Measurements from ENCODE around the gene JAKMIP3.
"Not testable (repeated sequence)": the region's sequence is repeated elsewhere in the genome, so short reads cannot be mapped to it uniquely, and the experiment has no call there.

The JAKMIP3 gene

DNA sequence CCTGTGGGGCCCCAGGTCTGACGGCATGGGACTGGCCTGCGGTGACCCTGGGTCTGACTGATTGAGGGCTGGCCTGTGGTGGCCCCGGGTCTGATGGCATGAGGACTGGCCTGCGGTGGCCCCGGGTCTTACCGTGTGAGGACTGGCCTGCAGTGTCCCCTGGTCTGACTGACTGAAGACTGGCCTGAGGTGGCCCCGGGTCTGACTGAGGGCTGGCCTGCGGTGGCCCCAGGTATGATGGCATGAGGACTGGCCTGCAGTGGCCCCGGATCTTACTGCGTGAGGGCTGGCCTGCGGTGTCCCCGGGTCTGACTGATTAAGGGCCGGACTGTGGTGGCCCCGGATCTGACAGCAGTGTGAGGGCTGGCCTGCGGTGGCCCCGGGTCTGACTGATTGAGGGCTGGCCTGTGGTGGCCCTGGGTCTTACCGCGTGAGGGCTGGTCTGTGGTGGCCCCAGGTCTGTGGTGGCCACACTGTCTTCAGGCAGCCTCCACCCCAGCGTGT lies 10.9 kb downstream of the JAKMIP3 start:
- H3K9me3 ChIP-seq (ENCODE audit: insufficient read depth, low read length), result no peaks in the 10 kb centered on the region
- H3K9ac ChIP-seq (ENCODE audit: low read length), result no peak overlapping the region
- no peak overlapping the region for H3K4me2 ChIP-seq (ENCODE audit: low read depth, low read length, poor library complexity, severe bottlenecking)
- no peaks in the 10 kb centered on the region for H4K20me1 ChIP-seq (ENCODE audit: low read depth, low read length)
- H3K27me3 ChIP-seq (ENCODE audit: low read length), result no peaks in the 10 kb centered on the region
- no peaks in the 10 kb centered on the region for H3K9me2 ChIP-seq (replicated peaks; ENCODE audit: insufficient read depth, low read length)
- no peak overlapping the region for H3K27ac ChIP-seq (ENCODE audit: low read depth, low read length)
- H3K36me3 ChIP-seq (ENCODE audit: low read length), result no peaks in the 10 kb centered on the region
- no peaks in the 10 kb centered on the region for H3K79me2 ChIP-seq (ENCODE audit: insufficient read depth, low read length)
- no peaks in the 10 kb centered on the region for H3F3A ChIP-seq (ENCODE audit: insufficient read depth)
- H2AFZ ChIP-seq (ENCODE audit: low read depth, low read length, severe bottlenecking), result no peak overlapping the region
- no peak for TF ChIP-seq EZH2phosphoT487 (conservative IDR thresholded peaks at IDR 0.05; ENCODE audit: low read length)
- TF ChIP-seq, protein P1, sequence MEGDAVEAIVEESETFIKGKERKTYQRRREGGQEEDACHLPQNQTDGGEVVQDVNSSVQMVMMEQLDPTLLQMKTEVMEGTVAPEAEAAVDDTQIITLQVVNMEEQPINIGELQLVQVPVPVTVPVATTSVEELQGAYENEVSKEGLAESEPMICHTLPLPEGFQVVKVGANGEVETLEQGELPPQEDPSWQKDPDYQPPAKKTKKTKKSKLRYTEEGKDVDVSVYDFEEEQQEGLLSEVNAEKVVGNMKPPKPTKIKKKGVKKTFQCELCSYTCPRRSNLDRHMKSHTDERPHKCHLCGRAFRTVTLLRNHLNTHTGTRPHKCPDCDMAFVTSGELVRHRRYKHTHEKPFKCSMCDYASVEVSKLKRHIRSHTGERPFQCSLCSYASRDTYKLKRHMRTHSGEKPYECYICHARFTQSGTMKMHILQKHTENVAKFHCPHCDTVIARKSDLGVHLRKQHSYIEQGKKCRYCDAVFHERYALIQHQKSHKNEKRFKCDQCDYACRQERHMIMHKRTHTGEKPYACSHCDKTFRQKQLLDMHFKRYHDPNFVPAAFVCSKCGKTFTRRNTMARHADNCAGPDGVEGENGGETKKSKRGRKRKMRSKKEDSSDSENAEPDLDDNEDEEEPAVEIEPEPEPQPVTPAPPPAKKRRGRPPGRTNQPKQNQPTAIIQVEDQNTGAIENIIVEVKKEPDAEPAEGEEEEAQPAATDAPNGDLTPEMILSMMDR (IDR thresholded peaks at IDR 0.05; ENCODE audit: insufficient read depth, low read length, poor library complexity, severe bottlenecking), result no peak
- no peak overlapping the region for H3K4me3 ChIP-seq (ENCODE audit: insufficient read depth, low read length, poor library complexity, severe bottlenecking)

DNA sequence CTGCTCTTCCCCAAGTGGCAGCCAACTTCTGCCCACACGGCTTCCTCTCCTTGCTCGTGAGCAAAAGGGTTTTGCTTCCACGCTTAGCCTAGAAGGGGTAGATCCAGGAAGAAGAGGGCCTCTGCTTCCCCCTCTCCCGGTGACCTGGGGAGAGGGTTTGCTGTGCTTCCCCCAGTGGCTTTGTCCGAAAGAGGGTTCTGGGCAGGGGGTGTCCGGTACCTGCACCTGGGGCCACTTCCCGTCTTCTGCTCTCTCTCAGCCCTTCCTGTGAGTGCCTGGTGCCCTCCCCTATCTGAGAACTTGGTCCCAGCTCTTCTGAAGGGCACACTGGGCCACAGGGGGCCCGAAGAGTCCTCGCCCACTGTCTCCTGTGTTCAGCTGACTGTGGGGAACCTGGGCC lies 11.3 kb downstream of the JAKMIP3 start:
- TF ChIP-seq EZH2phosphoT487 (conservative IDR thresholded peaks at IDR 0.05; ENCODE audit: low read length), result no peak
- Histone ChIP-seq H3F3A (ENCODE audit: insufficient read depth) (no peaks in the 10 kb centered on the region), H3K27ac (ENCODE audit: low read depth, low read length) (no peak overlapping the region), H3K27me3 (ENCODE audit: low read length) (no peaks in the 10 kb centered on the region), H3K79me2 (ENCODE audit: insufficient read depth, low read length) (no peaks in the 10 kb centered on the region), H4K20me1 (ENCODE audit: low read depth, low read length) (no peaks in the 10 kb centered on the region), H2AFZ (ENCODE audit: low read depth, low read length, severe bottlenecking) (no peak overlapping the region), H3K9ac (ENCODE audit: low read length) (no peak overlapping the region), H3K4me3 (ENCODE audit: insufficient read depth, low read length, poor library complexity, severe bottlenecking) (no peak overlapping the region), H3K4me2 (ENCODE audit: low read depth, low read length, poor library complexity, severe bottlenecking) (no peak overlapping the region), H3K9me2 (replicated peaks; ENCODE audit: insufficient read depth, low read length) (no peaks in the 10 kb centered on the region), H3K9me3 (ENCODE audit: insufficient read depth, low read length) (no peaks in the 10 kb centered on the region), H3K36me3 (ENCODE audit: low read length) (no peaks in the 10 kb centered on the region)

- Histone ChIP-seq H4K20me1 (ENCODE audit: low read depth, low read length) (no peaks in the 10 kb centered on the region), H3K4me3 (ENCODE audit: insufficient read depth, low read length, poor library complexity, severe bottlenecking) (no peak overlapping the region), H3K9me2 (replicated peaks; ENCODE audit: insufficient read depth, low read length) (no peaks in the 10 kb centered on the region), H3K27ac (ENCODE audit: low read depth, low read length) (no peak overlapping the region), H3F3A (ENCODE audit: insufficient read depth) (no peaks in the 10 kb centered on the region), H3K79me2 (ENCODE audit: insufficient read depth, low read length) (no peaks in the 10 kb centered on the region), H2AFZ (ENCODE audit: low read depth, low read length, severe bottlenecking) (no peak overlapping the region), H3K36me3 (ENCODE audit: low read length) (no peaks in the 10 kb centered on the region), H3K9me3 (ENCODE audit: insufficient read depth, low read length) (no peaks in the 10 kb centered on the region), H3K9ac (ENCODE audit: low read length) (no peak overlapping the region), H3K27me3 (ENCODE audit: low read length) (no peaks in the 10 kb centered on the region), H3K4me2 (ENCODE audit: low read depth, low read length, poor library complexity, severe bottlenecking) (no peak overlapping the region)
- no peak for TF ChIP-seq EZH2phosphoT487 (conservative IDR thresholded peaks at IDR 0.05; ENCODE audit: low read length)
- TF ChIP-seq, protein P1 (IDR thresholded peaks at IDR 0.05; ENCODE audit: insufficient read depth, low read length, poor library complexity, severe bottlenecking), result no peak
Measured at GRCh38 chr10:132078746-132079345, 13.1 kb downstream of the JAKMIP3 start.

- H3K4me3 ChIP-seq (ENCODE audit: insufficient read depth, low read length, poor library complexity, severe bottlenecking); H3K9me2 ChIP-seq (replicated peaks; ENCODE audit: insufficient read depth, low read length); H3K27ac ChIP-seq (ENCODE audit: low read depth, low read length); H3K79me2 ChIP-seq (ENCODE audit: insufficient read depth, low read length); H4K20me1 ChIP-seq (ENCODE audit: low read depth, low read length); H3K9ac ChIP-seq (ENCODE audit: low read length); H3K27me3 ChIP-seq (ENCODE audit: low read length); H2AFZ ChIP-seq (ENCODE audit: low read depth, low read length, severe bottlenecking); H3F3A ChIP-seq (ENCODE audit: insufficient read depth); H3K4me2 ChIP-seq (ENCODE audit: low read depth, low read length, poor library complexity, severe bottlenecking); H3K9me3 ChIP-seq (ENCODE audit: insufficient read depth, low read length); H3K36me3 ChIP-seq (ENCODE audit: low read length): not testable (repeated sequence)
Measured at GRCh38 chr10:132084384-132084783, 18.6 kb downstream of the JAKMIP3 start.

- not testable (repeated sequence) for H3K4me2 ChIP-seq (ENCODE audit: low read depth, low read length, poor library complexity, severe bottlenecking); H3K36me3 ChIP-seq (ENCODE audit: low read length); H3K9me2 ChIP-seq (replicated peaks; ENCODE audit: insufficient read depth, low read length); H4K20me1 ChIP-seq (ENCODE audit: low read depth, low read length); H3F3A ChIP-seq (ENCODE audit: insufficient read depth); H3K27ac ChIP-seq (ENCODE audit: low read depth, low read length); H3K27me3 ChIP-seq (ENCODE audit: low read length); H2AFZ ChIP-seq (ENCODE audit: low read depth, low read length, severe bottlenecking); H3K9ac ChIP-seq (ENCODE audit: low read length); H3K4me3 ChIP-seq (ENCODE audit: insufficient read depth, low read length, poor library complexity, severe bottlenecking); H3K79me2 ChIP-seq (ENCODE audit: insufficient read depth, low read length); H3K9me3 ChIP-seq (ENCODE audit: insufficient read depth, low read length)
Measured at GRCh38 chr10:132093236-132093635, 27.5 kb downstream of the JAKMIP3 start.
